GM18526 (cell line): ENCODE measurements around the gene UNC5A.

Experiments
- POLR2A ChIP-seq: IDR thresholded peaks from 3 replicates; pipeline ENCODE4 v1.6.1; 2011; ENCODE audit not compliant: insufficient read length; ENCODE audit errors: extremely low read depth

UNC5A gene

GRCh38 chr5:176902911-176903664 is 92.7 kb downstream of the UNC5A start:
- no peak for TF ChIP-seq POLR2A

- TF ChIP-seq POLR2A, result no peak
These were observed 93.9 kb downstream of the UNC5A start for GRCh38 chr5:176904276-176904675.

GRCh38 chr5:176906126-176906525 is 95.8 kb downstream of the UNC5A start:
- no peak for TF ChIP-seq POLR2A

GRCh38 chr5:176906796-176907195 is 96.4 kb downstream of the UNC5A start:
- no peak for TF ChIP-seq POLR2A

GRCh38 chr5:176908675-176909368 is 98.5 kb downstream of the UNC5A start:
- TF ChIP-seq POLR2A, result no peak

- TF ChIP-seq POLR2A, result no peak
These were observed 101.8 kb downstream of the UNC5A start for GRCh38 chr5:176912115-176912514.

- TF ChIP-seq POLR2A, result no peak
These were observed 105.5 kb downstream of the UNC5A start for GRCh38 chr5:176915906-176916305.

- TF ChIP-seq POLR2A, result no peak
These were observed 106.0 kb downstream of the UNC5A start for GRCh38 chr5:176916337-176916736.

- no peak for TF ChIP-seq POLR2A
These were observed 108.3 kb downstream of the UNC5A start for GRCh38 chr5:176918613-176919012.

GRCh38 chr5:176921714-176922113 is 111.4 kb downstream of the UNC5A start:
- no peak for TF ChIP-seq POLR2A

- TF ChIP-seq POLR2A, result no peak
These were observed 112.5 kb downstream of the UNC5A start for GRCh38 chr5:176922817-176923216.

GRCh38 chr5:176927562-176927961 is 117.2 kb downstream of the UNC5A start:
- TF ChIP-seq POLR2A, result no peak

- no peak for TF ChIP-seq POLR2A
These were observed 119.3 kb downstream of the UNC5A start for GRCh38 chr5:176929654-176930053.
